ENCODE measurements around the gene RAB22A. TPM values are rescaled to one million over a fixed set of nuclear protein-coding genes. Genes with fewer than 3 reads are reported as not detected.

The RAB22A gene
- total RNA-seq, 1 donor from 2014 or later = 9.5 TPM

DNA sequence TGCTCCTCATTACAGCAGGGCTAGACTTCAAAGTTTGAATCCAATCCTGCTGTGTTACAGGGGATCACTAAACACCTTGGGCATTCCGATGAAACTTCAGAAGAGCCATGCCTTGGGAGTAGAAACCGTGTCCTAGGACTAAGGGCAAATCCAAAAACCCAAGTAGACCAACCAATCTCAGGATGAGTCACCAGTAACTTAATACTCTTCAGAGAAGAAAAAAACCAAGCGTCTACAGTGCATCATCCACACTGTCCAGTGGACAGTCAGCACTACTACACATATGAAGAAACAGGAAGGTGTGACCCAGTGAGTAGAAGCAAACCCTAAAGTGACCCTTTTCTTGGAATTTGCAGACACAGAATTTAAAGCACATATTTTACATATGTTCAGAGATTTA, 40.1 kb downstream of the RAB22A start:
- Mint-ChIP-seq H3K9me3 (ENCODE audit: unreplicated experiment) (peaks cover under 1% of the 10 kb centered on the region), H3K4me1 (ENCODE audit: low read depth, unreplicated experiment) (no peaks in the 10 kb centered on the region), H3K27me3 (ENCODE audit: unreplicated experiment) (no peaks in the 10 kb centered on the region), H3K36me3 (ENCODE audit: unreplicated experiment) (peaks cover 5% of the 10 kb centered on the region), H3K27ac (ENCODE audit: unreplicated experiment) (no peak overlapping the region), H3K4me3 (ENCODE audit: unreplicated experiment) (no peak overlapping the region)
- TF ChIP-seq, protein P1, sequence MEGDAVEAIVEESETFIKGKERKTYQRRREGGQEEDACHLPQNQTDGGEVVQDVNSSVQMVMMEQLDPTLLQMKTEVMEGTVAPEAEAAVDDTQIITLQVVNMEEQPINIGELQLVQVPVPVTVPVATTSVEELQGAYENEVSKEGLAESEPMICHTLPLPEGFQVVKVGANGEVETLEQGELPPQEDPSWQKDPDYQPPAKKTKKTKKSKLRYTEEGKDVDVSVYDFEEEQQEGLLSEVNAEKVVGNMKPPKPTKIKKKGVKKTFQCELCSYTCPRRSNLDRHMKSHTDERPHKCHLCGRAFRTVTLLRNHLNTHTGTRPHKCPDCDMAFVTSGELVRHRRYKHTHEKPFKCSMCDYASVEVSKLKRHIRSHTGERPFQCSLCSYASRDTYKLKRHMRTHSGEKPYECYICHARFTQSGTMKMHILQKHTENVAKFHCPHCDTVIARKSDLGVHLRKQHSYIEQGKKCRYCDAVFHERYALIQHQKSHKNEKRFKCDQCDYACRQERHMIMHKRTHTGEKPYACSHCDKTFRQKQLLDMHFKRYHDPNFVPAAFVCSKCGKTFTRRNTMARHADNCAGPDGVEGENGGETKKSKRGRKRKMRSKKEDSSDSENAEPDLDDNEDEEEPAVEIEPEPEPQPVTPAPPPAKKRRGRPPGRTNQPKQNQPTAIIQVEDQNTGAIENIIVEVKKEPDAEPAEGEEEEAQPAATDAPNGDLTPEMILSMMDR (IDR thresholded peaks at IDR 0.05; ENCODE audit: partially characterized antibody, unreplicated experiment) = no peak
- no peak for DNase-seq

DNA sequence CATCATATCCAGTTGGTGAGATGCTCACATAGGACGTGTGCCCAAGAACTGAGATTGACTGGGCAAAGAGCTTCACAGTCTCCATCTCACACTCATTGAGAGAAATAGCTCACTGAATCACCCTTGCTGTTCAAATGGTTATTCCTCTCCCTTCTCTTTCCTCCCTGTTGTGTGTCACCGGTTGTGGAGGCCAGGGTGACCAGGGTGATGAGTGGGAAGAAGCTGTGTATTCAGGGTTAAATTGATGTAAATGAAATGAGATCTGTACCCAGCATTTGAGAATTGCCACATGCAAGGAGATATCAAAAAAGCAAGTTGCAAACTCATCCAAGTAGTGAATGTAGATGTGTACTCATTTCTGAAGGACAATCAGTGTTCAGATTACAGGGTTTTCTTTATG, 43.0 kb downstream of the RAB22A start:
- Mint-ChIP-seq H3K9me3 (ENCODE audit: unreplicated experiment) (peaks cover 2% of the 10 kb centered on the region), H3K27ac (ENCODE audit: unreplicated experiment) (no peak overlapping the region), H3K4me1 (ENCODE audit: low read depth, unreplicated experiment) (no peaks in the 10 kb centered on the region), H3K4me3 (ENCODE audit: unreplicated experiment) (no peak overlapping the region), H3K27me3 (ENCODE audit: unreplicated experiment) (no peaks in the 10 kb centered on the region), H3K36me3 (ENCODE audit: unreplicated experiment) (no peaks in the 10 kb centered on the region)
- TF ChIP-seq, protein P1 (IDR thresholded peaks at IDR 0.05; ENCODE audit: partially characterized antibody, unreplicated experiment) = no peak
- DNase-seq = no peak

DNA sequence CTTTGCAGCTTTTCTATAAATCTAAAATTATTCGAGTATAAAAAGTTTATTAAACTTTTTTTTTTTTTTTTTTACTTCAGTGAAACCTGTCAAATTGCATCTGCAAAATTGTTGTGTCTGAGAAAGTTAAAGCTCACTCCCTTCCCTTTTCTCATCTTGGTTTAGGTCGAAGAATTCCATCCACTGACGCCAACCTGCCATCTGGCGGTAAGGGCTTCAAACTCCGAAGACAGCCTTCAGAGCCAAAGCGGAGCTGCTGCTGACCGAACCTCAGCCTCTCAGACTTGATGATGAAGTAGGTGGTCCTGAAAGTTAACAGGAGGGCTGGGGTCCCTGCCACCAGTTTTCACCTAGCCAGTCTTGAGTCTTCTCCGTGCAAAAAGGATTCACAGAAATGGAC, 49.9 kb downstream of the RAB22A start:
- DNase-seq = no peak

DNA sequence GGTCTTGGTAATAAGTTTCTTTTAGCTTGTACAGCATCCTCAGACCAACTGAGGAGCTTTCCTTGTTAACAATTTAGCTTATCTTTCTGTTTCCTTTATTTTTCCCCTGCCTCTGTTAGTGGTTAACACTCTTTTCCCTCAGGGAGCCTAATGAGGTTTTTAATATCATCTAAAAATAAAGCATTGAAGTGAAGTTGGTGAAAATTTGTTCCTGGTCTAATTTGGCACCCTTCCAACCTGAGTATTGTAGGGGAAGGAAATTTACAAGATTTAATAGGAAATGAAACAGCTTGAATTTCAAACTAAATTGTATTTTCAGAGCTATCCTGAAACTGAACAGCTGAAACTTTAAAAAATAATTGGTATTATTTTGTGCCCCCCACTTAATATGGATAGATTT, 51.4 kb downstream of the RAB22A start:
- H3K4me1 Mint-ChIP-seq (ENCODE audit: low read depth, unreplicated experiment) = peaks cover 20% of the 10 kb centered on the region
- DNase-seq = no peak
- no peak overlapping the region for H3K27ac Mint-ChIP-seq (ENCODE audit: unreplicated experiment)
- TF ChIP-seq, protein P1 (IDR thresholded peaks at IDR 0.05; ENCODE audit: partially characterized antibody, unreplicated experiment) = no peak
- peaks cover 2% of the 10 kb centered on the region for H3K9me3 Mint-ChIP-seq (ENCODE audit: unreplicated experiment)
- no peaks in the 10 kb centered on the region for H3K36me3 Mint-ChIP-seq (ENCODE audit: unreplicated experiment)
- no peak overlapping the region for H3K4me3 Mint-ChIP-seq (ENCODE audit: unreplicated experiment)
- H3K27me3 Mint-ChIP-seq (ENCODE audit: unreplicated experiment) = peaks cover under 1% of the 10 kb centered on the region

More for the DNA sequence above, 49.9 kb downstream of the RAB22A start:
- Mint-ChIP-seq H3K4me1 (ENCODE audit: low read depth, unreplicated experiment) (peaks cover 19% of the 10 kb centered on the region), H3K27me3 (ENCODE audit: unreplicated experiment) (no peaks in the 10 kb centered on the region), H3K9me3 (ENCODE audit: unreplicated experiment) (peaks cover 2% of the 10 kb centered on the region), H3K36me3 (ENCODE audit: unreplicated experiment) (no peaks in the 10 kb centered on the region), H3K4me3 (ENCODE audit: unreplicated experiment) (no peak overlapping the region), H3K27ac (ENCODE audit: unreplicated experiment) (no peak overlapping the region)
- TF ChIP-seq, protein P1 (IDR thresholded peaks at IDR 0.05; ENCODE audit: partially characterized antibody, unreplicated experiment) = no peak

DNA sequence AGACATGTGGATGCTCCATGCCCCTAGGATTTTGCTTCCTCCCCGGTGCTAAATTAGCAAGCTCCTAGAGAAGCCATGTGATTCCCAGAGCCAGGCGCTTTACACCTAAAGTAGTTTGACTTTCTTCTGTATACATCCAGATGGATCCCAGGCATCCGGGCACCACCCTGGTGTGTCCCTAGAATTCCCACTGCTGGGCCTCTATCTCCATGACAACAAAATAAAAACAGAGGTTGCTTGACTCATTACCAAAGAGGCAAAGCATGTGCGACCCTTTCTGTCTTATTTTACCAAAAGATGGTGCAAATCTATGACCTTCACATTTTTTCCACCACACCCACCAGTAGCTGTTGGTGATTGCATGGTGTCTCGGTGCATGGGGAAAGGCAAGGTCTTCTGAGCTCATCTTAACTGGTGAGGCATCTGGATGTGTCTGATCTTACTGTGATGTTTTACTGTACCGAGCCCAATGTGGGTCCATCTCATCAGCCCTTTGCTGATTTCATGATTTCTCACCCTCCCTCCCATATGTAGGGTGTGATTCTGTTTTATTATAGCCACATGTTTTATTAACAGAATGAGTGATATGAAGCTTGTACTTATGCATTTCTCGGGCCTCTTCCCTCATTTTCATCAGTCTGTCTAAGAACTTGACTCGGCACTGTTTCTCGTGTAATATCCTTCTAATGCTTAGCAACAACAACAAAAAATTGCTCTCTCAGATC, 52.1 kb downstream of the RAB22A start:
- peaks cover 4% of the 10 kb centered on the region for H3K27me3 Mint-ChIP-seq (ENCODE audit: unreplicated experiment)
- no peak overlapping the region for H3K27ac Mint-ChIP-seq (ENCODE audit: unreplicated experiment)
- H3K4me3 Mint-ChIP-seq (ENCODE audit: unreplicated experiment) = no peak overlapping the region
- H3K9me3 Mint-ChIP-seq (ENCODE audit: unreplicated experiment) = peaks cover 3% of the 10 kb centered on the region
- TF ChIP-seq, protein P1 (IDR thresholded peaks at IDR 0.05; ENCODE audit: partially characterized antibody, unreplicated experiment) = no peak
- DNase-seq = no peak
- peaks cover 25% of the 10 kb centered on the region for H3K4me1 Mint-ChIP-seq (ENCODE audit: low read depth, unreplicated experiment)
- H3K36me3 Mint-ChIP-seq (ENCODE audit: unreplicated experiment) = no peaks in the 10 kb centered on the region

Data from glutamatergic neuron (in vitro differentiated cells).